Activated CD8-positive, alpha-beta memory T cell treated with anti-CD3 and anti-CD28 coated beads, Interleukin-2, amount 50 U/mL, for 1 hour (primary cell): Measurements from ENCODE around the gene CLIC6.
"Not testable (repeated sequence)": the region's sequence is repeated elsewhere in the genome, so short reads cannot be mapped to it uniquely, and the experiment has no call there.

ENCODE experiments used
- DNase-seq: peaks from one replicate; pipeline ENCODE4 v3.0.0-alpha.2; 2020; ENCODE audit errors: extremely low read depth

CLIC6 gene

DNA sequence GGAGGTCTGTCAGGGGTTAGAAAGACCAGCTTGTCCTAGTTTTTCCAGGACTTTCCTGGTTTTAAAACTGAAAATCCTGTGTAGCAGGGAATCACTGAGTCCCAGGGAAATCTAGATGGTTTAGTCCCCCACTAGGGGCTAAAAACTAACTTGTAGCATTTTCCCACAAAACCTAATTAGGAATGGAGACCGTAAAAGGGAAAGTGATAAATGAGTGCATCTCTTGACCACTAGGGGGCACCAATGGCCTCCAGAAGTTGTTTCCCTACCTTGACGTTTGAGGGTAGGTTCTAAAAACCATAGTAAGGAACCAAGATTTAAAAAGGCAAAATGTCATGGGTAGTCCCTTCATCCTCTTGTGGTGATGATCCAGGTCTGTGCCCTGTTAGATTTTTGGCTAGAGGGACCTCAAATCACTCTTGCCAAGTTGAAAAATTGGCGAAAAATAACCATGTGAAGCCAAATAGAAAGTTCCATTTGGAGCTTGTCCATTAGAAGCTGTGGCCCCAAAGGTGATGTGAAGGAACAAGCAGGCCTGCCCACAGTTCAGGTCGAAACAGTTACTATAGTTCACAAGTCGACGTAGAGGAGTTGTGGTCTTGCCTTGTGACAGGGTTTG lies 24.5 kb downstream of the CLIC6 start:
- DNase-seq = no peak

DNA sequence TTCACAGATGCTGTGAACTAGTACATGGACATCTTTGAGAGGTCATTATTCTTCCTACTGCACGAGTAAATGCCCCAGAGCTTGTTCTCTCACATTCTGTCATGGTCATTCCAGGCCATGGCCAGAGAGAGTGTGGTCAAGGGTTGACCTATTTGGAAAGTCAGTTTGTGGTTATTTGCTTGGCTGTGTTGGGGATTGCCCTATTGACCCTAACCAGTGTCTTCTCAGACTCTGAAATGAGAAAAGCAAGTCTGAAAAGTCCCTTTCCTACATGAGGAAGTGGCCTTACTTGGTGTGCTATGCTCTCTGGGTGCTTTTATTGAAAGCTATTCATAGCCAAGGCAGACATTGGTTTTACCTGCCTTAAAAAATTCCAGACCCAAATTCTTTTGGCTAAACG lies 26.6 kb downstream of the CLIC6 start:
- DNase-seq = no peak

GRCh38 chr21:34696121-34696520 lies 27.3 kb downstream of the CLIC6 start:
- DNase-seq = no peak

DNA sequence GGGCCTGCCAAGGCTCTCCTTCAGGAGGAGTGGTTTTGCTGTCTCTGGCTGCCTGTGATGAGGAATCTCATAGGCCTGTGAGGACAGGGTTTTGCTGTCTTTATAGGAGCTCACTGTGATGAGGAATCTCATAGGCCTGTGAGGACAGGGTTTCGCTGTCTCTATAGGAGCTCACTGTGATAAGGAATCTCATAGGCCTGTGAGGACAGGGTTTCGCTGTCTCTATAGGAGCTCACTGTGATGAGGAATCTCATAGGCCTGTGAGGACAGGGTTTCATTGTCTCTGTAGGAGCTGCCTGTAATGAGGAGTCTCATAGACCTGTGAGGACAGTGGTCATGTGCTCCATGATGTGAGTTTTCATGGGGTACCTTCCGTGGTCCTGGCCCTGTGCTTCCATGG lies 29.0 kb downstream of the CLIC6 start:
- no peak for DNase-seq

- DNase-seq = no peak
These were observed 29.6 kb downstream of the CLIC6 start for GRCh38 chr21:34698270-34699015.

DNA sequence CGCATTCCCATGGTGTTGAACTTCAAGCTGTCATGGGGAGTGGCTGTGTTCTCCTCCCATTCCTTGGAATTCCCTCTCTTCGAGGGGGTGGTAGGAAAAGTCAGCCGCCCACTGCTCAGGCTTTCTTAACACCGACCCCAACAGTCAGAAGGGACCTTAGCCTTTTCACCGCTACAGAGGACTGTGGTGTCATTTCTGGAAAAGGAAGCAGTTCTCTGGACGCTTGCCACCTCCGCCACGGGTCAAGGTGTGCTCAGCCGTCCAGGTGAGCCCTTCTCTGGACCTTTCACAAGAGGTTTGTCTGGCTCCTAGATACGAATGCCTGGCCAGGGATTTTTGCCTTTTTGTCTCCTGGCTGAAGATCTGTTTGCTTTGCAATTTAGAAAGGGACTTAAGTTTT lies 31.8 kb downstream of the CLIC6 start:
- DNase-seq = no peak

GRCh38 chr21:34701726-34702125 lies 32.9 kb downstream of the CLIC6 start:
- DNase-seq = no peak

DNA sequence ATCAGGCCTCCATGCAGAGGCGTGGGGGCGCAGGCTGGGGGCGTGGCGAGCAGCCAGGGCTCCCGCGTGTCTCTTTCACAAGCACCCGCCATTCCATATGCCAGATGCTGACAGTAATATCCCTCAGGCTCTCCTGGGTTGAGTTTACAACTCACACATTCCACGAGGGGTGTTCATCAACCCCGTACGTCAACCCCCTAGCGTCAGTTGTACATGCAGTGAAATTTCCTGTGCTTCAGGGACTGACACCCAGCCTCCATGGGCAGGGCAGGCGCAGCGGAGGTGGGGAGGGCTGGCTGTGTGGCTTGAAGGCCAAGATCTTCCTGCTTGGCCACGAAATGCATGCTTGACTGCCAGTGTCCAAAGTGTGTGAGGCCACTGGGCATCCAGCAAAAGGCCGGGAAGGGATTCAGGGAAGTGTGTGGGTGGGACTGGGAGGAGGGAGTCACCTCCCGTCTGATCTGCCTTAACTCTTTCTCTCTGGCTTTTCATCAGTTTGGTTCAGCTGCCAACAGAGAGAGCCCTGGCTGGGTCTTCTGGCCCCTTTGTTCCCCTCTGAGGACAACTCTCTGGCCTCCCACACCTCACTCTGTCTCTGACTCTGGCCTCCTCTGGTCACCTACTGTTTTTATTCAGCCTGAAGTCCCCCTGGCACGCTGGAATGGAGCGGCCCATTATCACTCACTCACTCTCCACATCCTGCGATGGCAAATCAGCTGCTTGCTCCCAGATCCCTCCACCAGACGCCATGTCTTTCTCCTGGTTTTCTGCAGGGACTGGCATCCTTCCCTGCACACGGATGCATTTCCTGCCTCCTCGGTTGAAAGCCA lies 33.8 kb downstream of the CLIC6 start:
- no peak for DNase-seq

DNA sequence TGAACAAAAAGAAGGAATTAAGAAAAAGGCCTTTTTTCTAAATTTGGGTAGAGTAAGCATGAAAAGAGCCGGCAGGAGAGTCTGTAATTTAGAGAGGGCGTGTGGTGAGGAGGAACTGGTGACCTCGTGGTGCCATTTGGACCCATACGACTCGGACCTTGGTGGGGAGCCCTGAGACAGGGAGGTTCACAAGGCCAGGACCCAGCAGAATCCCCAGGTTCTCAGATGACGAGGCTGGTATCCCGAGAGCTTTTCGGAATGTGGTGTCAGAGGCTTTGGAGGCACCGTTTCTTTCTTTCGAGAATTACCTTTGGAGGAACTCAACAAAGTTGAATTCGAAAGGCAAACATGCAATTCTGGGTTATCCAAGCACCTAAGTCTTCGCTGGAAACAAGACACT lies 34.8 kb downstream of the CLIC6 start:
- DNase-seq = no peak

DNA sequence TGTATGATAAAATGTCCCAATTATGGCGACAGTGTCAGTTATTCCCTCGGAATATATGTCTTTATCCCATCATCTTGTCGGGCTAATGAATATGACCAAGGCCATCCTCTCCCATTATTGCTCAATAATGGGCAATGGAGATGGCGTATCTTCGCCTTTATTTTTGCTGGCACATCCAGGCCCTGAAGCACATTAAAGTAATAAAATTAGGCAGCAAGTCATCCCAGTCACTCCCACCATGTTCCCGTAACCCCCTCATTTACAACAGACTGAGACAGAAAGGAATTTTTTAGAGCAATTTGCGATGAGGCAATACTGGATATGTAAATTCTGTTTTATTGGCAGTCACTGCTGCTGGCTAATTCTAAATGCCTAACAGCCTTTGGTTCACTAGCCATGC lies 35.3 kb downstream of the CLIC6 start:
- no peak for DNase-seq

DNA sequence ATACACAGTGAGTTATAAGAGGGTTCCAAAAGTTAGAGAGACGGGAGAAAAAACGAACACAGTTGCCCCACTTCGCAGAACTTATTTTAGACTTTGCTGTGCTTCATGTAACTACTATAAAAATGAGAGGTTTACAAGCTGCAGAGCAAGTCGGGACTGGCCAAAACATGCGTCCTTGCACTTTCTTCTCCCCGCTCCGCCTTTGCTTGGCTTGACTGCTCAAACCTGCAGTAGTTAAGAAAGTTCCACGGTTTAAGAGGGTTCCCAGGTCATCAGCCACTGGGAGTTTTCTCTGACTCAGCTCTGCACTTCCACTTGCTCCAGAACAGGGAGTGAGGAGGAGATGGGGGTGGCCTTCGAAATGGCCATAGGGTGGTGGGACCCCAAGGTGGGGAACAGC lies 36.2 kb downstream of the CLIC6 start:
- no peak for DNase-seq

GRCh38 chr21:34706337-34706736 lies 37.5 kb downstream of the CLIC6 start:
- DNase-seq = no peak

- no peak for DNase-seq
These were observed 39.1 kb downstream of the CLIC6 start for GRCh38 chr21:34707876-34708325.

DNA sequence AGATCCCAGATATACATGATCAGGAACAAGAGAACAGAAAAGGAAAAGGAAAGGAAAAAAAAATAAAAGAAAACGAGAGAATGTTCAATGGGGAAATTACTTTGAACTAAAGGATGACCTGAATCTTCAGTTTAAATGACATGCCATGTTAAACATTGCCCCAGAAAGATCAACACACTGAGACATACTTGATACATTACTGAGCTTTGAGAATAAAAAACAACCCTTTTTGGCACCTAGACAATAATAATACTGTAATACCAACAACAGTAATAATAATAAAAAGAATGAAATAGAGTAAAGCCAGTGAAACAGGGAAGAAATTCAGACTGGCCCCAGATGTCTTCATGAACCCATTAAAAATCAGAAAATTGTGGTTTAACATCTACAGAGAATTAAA lies 44.8 kb downstream of the CLIC6 start:
- no peak for DNase-seq

- no peak for DNase-seq
These were observed 46.7 kb downstream of the CLIC6 start for GRCh38 chr21:34715518-34715917.

GRCh38 chr21:34715985-34716596 lies 47.3 kb downstream of the CLIC6 start:
- DNase-seq = no peak

- not testable (repeated sequence) for DNase-seq
These were observed 49.7 kb downstream of the CLIC6 start for GRCh38 chr21:34718529-34718928.

DNA sequence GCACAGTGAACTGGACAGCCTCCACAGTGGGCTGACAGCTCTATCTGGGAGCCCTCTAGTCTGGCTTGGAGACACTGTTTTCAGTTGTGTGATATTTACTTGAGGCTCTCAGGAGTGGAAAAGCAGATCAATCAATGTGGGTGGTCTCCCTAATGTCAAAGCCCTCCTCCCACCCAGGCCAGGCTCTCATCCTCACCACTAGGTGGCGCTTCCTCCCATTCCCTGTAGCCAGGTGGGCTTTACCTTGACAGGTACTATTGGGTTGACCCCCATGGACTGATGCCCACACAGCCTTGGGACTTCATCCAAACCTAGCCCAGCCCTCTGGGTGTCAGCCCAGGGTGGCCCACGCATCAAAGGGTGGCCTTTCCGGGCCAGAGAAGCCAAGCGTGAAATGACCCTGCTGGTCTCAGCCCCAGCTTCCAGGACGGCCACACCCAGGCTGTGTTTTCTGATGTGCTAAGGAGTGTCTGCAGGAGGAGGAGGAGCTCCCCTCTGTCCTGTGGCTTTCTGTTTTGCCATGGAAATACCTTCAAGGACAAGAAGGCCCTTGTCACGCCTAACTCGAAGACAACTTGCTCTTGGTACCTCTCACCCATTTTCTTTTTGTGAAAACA lies 54.0 kb downstream of the CLIC6 start:
- DNase-seq = no peak

GRCh38 chr21:34724131-34724856 lies 55.5 kb downstream of the CLIC6 start:
- DNase-seq = no peak

- no peak for DNase-seq
These were observed 56.0 kb downstream of the CLIC6 start for GRCh38 chr21:34724857-34725195.

DNA sequence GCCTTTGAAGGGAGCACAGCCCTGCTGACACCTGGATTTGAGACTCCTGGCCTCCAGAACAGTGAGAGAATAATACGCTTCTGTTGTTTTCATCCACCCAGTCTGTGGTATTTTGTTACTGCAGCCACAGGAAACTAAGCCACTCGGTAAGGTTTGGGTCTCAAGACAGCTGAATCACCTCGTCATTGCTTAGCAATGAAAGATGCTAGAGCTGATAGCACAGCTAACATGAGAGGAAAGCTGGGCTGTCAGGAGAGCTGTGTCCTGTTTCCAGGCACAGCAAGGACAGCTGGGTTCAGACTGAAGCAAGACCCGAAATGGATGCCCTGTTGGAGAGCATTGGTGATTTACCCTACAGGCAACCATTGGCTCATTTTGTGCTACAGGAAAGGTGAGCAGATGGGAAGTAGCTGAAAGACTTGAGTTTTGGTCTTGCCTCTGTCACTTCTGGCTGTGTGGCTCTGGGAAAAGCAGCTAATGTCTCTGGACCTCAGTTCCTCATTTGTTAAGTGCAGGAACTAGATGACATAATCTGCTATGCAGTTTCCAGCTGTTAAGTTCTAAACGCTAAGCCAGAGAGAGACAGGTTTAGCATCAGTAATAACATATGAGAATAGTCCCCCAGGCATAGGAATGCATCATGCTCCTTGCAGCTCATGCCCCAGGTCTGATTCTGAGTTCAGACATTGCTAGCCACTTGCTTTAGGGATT lies 58.0 kb downstream of the CLIC6 start:
- no peak for DNase-seq
